MM.1S (cell line): ENCODE measurements around the gene LLGL1.

Source experiments
- DNase-seq: peaks from one replicate; pipeline ENCODE4 v3.0.0-alpha.2; 2015
- H2AFZ ChIP-seq: fragments of 300-600 bp; sonication (generic); 2 replicates; pipeline ENCODE4 v1.6.0; 2016; ENCODE audit warnings: antibody characterized with exemption, low read length
- H3F3A ChIP-seq: fragments of 300-600 bp; sonication (generic); 2 replicates; pipeline ENCODE4 v1.6.1; 2016; ENCODE audit warnings: mild to moderate bottlenecking, antibody characterized with exemption, low read length, moderate library complexity, mixed read lengths; ENCODE audit not compliant: insufficient read depth
- H3K27ac ChIP-seq: fragments of 300-600 bp; sonication (generic); 2 replicates; pipeline ENCODE4 v1.5.1; 2016; ENCODE audit warnings: mild to moderate bottlenecking, low read length
- H3K27me3 ChIP-seq: fragments of 300-600 bp; sonication (generic); replicated peaks from 2 replicates; pipeline ENCODE4 v1.6.0; 2016; ENCODE audit warnings: low read length; ENCODE audit not compliant: insufficient read depth
- H3K36me3 ChIP-seq: fragments of 300-600 bp; sonication (generic); replicated peaks from 2 replicates; pipeline ENCODE4 v1.6.1; 2016; ENCODE audit warnings: mild to moderate bottlenecking, low read length, mixed read lengths; ENCODE audit not compliant: insufficient read depth
- H3K4me1 ChIP-seq: fragments of 300-600 bp; sonication (generic); 2 replicates; pipeline ENCODE4 v1.6.1; 2016; ENCODE audit warnings: low read length, mixed read lengths
- H3K4me2 ChIP-seq: fragments of 300-600 bp; sonication (generic); 2 replicates; pipeline ENCODE4 v1.6.0; 2016; ENCODE audit warnings: low read depth, low read length
- H3K4me3 ChIP-seq: fragments of 300-600 bp; sonication (generic); 2 replicates; pipeline ENCODE4 v1.5.1; 2016; ENCODE audit warnings: low read length, mixed read lengths
- H3K79me2 ChIP-seq: fragments of 300-600 bp; sonication (generic); 2 replicates; pipeline ENCODE4 v1.6.1; 2016; ENCODE audit warnings: mixed run types, low read length, mixed read lengths
- H3K9ac ChIP-seq: fragments of 300-600 bp; sonication (generic); 2 replicates; pipeline ENCODE4 v1.6.1; 2016; ENCODE audit warnings: low read length, mixed read lengths
- H3K9me2 ChIP-seq: fragments of 300-600 bp; sonication (generic); replicated peaks from 2 replicates; pipeline ENCODE4 v1.6.1; 2016; ENCODE audit warnings: mild to moderate bottlenecking, low read length, mixed read lengths; ENCODE audit not compliant: insufficient read depth
- H3K9me3 ChIP-seq: fragments of 300-600 bp; sonication (generic); replicated peaks from 2 replicates; pipeline ENCODE4 v1.6.1; 2016; ENCODE audit warnings: mild to moderate bottlenecking, low read length, mixed read lengths; ENCODE audit not compliant: insufficient read depth
- H4K20me1 ChIP-seq: fragments of 300-600 bp; sonication (generic); 2 replicates; pipeline ENCODE4 v1.6.1; 2016; ENCODE audit warnings: mild to moderate bottlenecking, low read length, moderate library complexity, mixed read lengths; ENCODE audit not compliant: insufficient read depth
- EZH2 ChIP-seq: fragments of 300-600 bp; sonication (generic); optimal IDR thresholded peaks from 2 replicates; pipeline ENCODE3; 2017; ENCODE audit warnings: low read depth, mild to moderate bottlenecking, antibody characterized with exemption, low read length, mixed read lengths
- EZH2phosphoT487 ChIP-seq: fragments of 300-600 bp; sonication (generic); IDR thresholded peaks from 2 replicates; pipeline ENCODE4 v1.6.1; 2018; ENCODE audit warnings: antibody characterized with exemption, low read length
- TF ChIP-seq, protein P1 (sequence below): fragments of 300-600 bp; sonication (generic); IDR thresholded peaks from 2 replicates; pipeline ENCODE4 v1.5.1; 2016; ENCODE audit warnings: antibody characterized with exemption, low read length, mixed read lengths

The LLGL1 gene

DNA sequence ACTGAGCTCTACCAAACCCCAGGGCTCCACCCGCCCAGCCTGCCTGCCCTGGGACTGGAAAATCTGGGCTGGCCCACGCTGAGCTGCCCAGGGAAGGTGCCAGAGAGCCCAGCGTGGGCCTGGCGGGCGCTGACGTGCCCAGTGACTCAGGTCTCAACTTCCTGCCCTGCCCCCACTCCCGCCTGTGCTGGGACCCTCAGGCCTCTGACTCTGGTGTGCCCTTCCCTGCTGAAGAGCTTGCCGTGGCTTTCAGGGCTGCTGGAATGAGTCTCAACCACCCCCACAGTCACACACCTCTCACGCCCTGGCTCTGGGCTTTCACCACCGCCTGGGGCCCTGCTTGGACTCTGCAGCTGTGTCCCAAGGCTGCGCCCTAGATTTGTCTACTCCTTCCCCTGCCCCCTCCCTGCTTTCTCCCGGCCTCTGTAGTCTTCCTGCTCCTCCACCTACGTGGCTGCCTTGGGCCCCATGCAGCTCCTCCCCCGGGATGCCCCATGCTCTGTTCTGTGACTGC lies 10.4 kb downstream of the LLGL1 start:
- H3K4me2 ChIP-seq, result no peak overlapping the region
- H3K4me3 ChIP-seq, result no peak overlapping the region
- H3K27ac ChIP-seq, result no peak overlapping the region
- H3K9ac ChIP-seq, result no peak overlapping the region
- H2AFZ ChIP-seq, result no peak overlapping the region
- H3K79me2 ChIP-seq, result no peaks in the 10 kb centered on the region
- no peak for DNase-seq
- H3K9me3 ChIP-seq, result no peaks in the 10 kb centered on the region
- H3K9me2 ChIP-seq, result no peaks in the 10 kb centered on the region
- no peaks in the 10 kb centered on the region for H3F3A ChIP-seq
- no peaks in the 10 kb centered on the region for H3K27me3 ChIP-seq
- TF ChIP-seq EZH2phosphoT487, result no peak
- TF ChIP-seq, protein P1, sequence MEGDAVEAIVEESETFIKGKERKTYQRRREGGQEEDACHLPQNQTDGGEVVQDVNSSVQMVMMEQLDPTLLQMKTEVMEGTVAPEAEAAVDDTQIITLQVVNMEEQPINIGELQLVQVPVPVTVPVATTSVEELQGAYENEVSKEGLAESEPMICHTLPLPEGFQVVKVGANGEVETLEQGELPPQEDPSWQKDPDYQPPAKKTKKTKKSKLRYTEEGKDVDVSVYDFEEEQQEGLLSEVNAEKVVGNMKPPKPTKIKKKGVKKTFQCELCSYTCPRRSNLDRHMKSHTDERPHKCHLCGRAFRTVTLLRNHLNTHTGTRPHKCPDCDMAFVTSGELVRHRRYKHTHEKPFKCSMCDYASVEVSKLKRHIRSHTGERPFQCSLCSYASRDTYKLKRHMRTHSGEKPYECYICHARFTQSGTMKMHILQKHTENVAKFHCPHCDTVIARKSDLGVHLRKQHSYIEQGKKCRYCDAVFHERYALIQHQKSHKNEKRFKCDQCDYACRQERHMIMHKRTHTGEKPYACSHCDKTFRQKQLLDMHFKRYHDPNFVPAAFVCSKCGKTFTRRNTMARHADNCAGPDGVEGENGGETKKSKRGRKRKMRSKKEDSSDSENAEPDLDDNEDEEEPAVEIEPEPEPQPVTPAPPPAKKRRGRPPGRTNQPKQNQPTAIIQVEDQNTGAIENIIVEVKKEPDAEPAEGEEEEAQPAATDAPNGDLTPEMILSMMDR, result no peak
- no peak for TF ChIP-seq EZH2
- H3K4me1 ChIP-seq, result no peaks in the 10 kb centered on the region
- H3K36me3 ChIP-seq, result no peaks in the 10 kb centered on the region
- H4K20me1 ChIP-seq, result no peaks in the 10 kb centered on the region

- H3K9ac ChIP-seq, result no peak overlapping the region
- no peak overlapping the region for H3K4me3 ChIP-seq
- no peaks in the 10 kb centered on the region for H3F3A ChIP-seq
- no peaks in the 10 kb centered on the region for H3K27me3 ChIP-seq
- H3K27ac ChIP-seq, result no peak overlapping the region
- H3K36me3 ChIP-seq, result no peaks in the 10 kb centered on the region
- no peak overlapping the region for H3K4me2 ChIP-seq
- H4K20me1 ChIP-seq, result no peaks in the 10 kb centered on the region
- H3K4me1 ChIP-seq, result no peaks in the 10 kb centered on the region
- H3K79me2 ChIP-seq, result no peaks in the 10 kb centered on the region
- no peak overlapping the region for H2AFZ ChIP-seq
- no peaks in the 10 kb centered on the region for H3K9me2 ChIP-seq
- no peaks in the 10 kb centered on the region for H3K9me3 ChIP-seq
- TF ChIP-seq, protein P1, result no peak
- TF ChIP-seq EZH2phosphoT487, result no peak
- no peak for TF ChIP-seq EZH2
- no peak for DNase-seq
Measured at GRCh38 chr17:18236494-18236893, 11.1 kb downstream of the LLGL1 start.

DNA sequence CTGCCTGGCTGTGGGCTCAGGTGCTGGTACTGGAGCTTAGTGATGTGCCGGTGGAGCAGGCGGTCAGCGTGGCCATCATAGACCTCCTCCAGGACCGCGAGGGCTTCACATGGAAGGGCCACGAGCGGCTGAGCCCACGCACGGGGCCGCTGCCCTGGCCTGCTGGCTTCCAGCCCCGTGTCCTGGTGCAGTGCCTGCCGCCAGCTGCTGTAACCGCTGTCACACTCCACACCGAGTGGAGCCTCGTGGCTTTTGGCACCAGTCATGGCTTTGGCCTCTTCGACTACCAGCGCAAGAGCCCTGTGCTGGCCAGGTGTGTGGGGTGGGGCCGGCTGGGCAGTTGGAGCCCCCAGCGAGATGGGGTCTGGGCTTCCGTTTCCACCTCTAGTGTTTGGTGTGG lies 12.0 kb downstream of the LLGL1 start:
- Histone ChIP-seq H3K79me2 (no peaks in the 10 kb centered on the region), H3K27ac (no peak overlapping the region), H2AFZ (no peak overlapping the region), H3K4me1 (no peaks in the 10 kb centered on the region), H3K9ac (no peak overlapping the region), H3K4me3 (no peak overlapping the region), H3K4me2 (no peak overlapping the region), H4K20me1 (no peaks in the 10 kb centered on the region), H3K27me3 (no peaks in the 10 kb centered on the region), H3K9me3 (no peaks in the 10 kb centered on the region), H3F3A (no peaks in the 10 kb centered on the region), H3K36me3 (no peaks in the 10 kb centered on the region), H3K9me2 (no peaks in the 10 kb centered on the region)
- DNase-seq, result no peak
- TF ChIP-seq, protein P1, result no peak
- no peak for TF ChIP-seq EZH2phosphoT487
- TF ChIP-seq EZH2, result no peak
